Activated CD4-positive, alpha-beta T cell treated with anti-CD3 and anti-CD28 coated beads for 1 hour (primary cell): ENCODE data around the gene SMAD5.
A peak's percentile ranks its signal among the peaks of the same experiment; 100 is the strongest.

ENCODE experiments used
- DNase-seq: peaks from one replicate; pipeline ENCODE4 v3.0.0-alpha.2; 2020

The SMAD5 gene

DNA sequence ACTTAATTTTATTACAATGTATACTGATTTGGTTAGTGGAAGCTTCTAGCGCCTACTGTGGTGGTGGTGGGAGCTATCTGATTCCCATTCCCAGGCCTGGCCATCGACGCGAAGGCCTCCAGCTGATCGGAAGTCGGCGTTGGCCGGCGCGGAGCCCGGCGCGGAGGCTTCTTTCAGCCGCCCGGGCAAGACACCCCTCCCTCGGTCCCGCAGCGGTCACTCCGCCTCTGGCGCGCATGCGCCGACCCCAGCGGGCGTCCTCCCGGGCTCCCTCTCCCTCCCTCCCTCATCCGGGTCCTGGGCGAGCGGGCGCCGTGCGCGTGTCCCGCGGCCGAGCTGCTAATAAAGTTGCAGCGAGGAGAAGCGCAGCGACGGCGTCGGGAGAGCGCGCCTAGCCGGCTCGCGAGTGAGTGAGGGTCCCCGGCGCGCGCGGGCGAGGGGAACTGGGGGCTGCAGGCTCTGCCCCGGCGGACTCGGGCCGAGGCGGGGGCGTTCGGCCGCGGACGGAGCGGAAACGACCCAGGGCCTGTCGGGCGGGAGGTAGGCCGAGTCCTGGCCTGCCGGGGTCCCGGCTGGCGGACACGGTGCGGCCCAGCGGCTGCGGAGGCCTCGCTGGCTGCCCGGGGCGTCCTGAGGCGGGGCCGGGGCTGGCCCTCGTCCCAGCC, at the start of gene SMAD5:
SMAD5 (plus strand) TSS at position 289 of the 665 bp plus-strand sequence. CDS start 20,916 bp downstream, outside the sequence.
- peak; percentile 45 for DNase-seq

DNA sequence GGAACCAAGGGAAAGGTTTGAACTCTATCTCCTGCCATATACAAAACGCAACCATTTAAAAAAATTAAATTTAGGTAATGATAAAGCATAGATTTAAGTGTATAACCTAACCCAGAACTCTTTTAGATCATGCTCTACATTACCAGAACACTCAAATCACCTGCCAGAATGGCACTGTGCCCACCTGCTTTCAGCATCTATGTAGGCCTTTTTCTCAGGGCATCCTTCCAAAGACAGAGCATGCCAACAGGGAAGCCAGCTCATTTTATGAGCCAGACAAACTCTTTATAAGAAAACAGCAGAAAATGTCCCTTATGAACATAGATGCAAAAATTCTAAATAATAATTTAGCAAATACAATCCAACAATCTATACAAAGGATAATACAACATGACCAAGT, 47.9 kb upstream of the SMAD5 start:
- DNase-seq = no peak

DNA sequence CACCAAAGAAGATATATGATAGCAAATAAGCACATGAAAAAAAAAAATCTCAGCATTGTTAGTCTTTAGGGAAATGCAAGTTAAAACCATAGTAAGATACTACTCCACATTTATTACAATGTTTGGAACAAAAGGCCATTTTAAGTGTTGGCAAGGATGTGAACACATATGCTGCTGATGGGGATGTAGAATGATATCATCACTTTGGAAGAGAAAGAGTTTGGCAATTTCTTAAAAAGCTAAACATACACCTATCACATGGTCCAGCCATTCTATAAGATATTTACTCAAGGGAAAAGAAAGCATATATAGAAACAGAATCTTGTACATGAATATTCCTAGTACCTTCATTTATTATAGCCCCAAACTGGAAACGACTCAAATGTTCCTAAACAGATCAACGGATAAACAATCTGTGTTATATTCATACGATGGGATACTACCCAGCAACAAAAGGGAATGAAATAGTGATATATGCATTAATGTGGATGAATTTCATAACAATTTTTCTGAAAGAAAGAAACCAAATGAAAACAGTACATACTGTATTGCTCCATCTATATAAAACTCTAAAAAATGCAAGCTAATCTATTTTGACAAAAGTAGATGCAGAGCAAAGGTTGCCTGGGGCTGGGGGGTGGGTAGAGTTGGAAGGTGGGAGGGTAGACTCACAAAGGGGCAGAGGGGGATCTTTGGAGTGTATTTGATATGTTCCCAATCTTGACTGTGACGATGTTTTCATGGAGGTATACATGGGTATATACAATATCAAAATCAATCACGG, 45.7 kb upstream of the SMAD5 start:
- DNase-seq = no peak

GRCh38 chr5:136087961-136088871, 44.4 kb upstream of the SMAD5 start:
- DNase-seq = no peak

GRCh38 chr5:136089791-136090190, 42.9 kb upstream of the SMAD5 start:
- no peak for DNase-seq

- no peak for DNase-seq
Observed at GRCh38 chr5:136090319-136090718, 42.3 kb upstream of the SMAD5 start.

GRCh38 chr5:136094189-136094912, 38.3 kb upstream of the SMAD5 start:
- DNase-seq = no peak

DNA sequence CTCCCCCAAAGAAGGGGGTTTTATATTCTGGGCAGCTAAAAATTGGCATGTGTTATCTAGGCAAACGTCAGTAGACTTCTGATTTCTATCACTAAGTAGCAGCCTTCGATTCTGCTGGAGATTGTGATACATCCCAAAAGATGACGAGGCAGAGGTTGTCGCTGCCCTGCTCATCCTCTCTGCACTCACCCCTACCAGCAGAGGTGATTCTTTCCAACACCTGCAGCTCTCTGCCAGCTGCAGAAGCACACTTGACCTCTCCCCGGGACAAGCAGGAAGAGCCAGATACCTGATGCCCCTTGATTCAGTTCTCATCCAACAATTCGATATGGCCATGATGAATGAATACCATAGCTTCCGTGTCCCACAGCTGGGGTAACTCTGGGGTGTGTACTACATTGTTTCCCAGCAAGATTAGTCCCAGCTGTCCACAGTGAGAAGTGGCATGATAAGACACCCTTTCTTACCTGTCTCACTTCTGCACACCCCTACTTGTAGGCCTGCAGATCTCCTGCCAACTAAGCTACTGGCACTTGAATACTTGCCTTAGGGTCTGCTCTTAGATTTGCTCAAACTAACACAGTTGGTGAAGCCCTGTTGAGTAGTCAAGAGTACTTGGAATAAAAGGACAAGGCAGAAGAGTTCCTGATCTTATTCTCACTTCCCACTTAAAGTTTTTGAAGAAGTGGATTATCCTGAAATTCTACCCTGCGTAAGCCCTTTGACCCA, 37.6 kb upstream of the SMAD5 start:
- no peak for DNase-seq

- no peak for DNase-seq
Observed at GRCh38 chr5:136098176-136098575, 34.5 kb upstream of the SMAD5 start.

- DNase-seq = no peak
Observed at GRCh38 chr5:136099870-136100269, 32.8 kb upstream of the SMAD5 start.

- no peak for DNase-seq
Observed at GRCh38 chr5:136101884-136102283, 30.8 kb upstream of the SMAD5 start.

GRCh38 chr5:136103118-136103517, 29.5 kb upstream of the SMAD5 start:
- DNase-seq = no peak

GRCh38 chr5:136104306-136104965, 28.2 kb upstream of the SMAD5 start:
- DNase-seq = no peak

GRCh38 chr5:136106351-136107031, 26.2 kb upstream of the SMAD5 start:
- no peak for DNase-seq

DNA sequence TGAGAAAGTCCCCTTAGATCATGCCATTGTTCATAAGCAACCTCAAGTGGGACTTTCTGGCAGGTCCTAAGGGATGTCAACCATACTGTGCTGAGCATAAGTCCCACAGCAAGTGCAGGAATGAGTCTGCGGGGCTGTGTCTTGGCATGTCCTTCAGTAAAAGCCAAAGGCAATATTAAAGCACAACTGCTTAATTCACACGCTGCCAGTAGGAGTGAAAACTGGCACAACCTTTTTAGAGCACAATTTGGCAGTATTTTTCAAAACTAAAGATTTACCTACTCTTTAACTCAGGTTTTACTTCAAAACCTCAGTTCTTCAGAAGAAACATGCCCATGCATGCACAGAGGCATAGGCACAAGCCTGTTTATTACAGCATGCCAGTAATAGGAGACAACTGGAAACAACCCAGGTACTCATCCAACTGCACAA, 24.4 kb upstream of the SMAD5 start:
- no peak for DNase-seq

DNA sequence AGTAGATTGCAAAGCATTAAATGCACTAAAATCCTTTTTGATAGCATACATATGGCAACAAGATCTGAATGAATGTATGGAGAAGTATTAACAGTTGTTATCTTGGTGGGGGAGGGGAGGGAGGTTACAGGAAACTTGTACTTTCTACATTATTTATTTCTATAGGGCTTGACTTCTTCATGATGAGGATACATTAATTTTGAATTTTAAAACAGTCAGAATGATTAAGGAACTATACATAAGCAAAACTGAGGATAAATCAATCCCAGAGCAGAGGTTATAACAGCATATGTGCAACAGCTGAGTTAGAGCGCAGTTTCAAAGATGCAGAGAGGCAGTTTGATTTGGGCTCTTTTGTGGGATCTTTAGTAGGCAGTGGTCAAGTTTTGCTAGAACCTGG, 23.9 kb upstream of the SMAD5 start:
- DNase-seq = no peak

- DNase-seq = no peak
Observed at GRCh38 chr5:136109453-136110135, 23.1 kb upstream of the SMAD5 start.

DNA sequence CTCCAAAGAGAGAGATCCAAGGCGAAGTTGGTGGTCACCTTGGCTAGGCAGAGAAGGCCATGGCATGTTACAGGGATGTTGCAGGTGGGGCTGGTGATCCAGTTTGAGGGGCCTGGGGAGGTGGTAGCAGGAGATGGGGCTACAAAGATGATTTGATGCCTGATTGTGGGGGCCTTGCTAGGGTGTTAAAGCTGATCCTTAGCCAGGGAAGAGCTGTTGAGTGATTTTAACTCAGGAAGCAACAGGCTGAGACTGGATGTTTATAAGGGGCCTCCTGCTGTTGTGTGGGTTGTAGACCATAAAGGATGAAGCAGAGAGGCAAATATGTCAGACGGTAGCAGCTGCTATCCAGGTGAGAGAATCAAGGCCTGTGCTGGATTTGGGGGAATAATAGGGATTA, 19.0 kb upstream of the SMAD5 start:
- DNase-seq = no peak

GRCh38 chr5:136114414-136115125, 18.1 kb upstream of the SMAD5 start:
- no peak for DNase-seq
